Esophagus squamous epithelium (tissue), 4 donors: ENCODE data around the gene TTC17.

Experiments used
- CTCF ChIP-seq, 6 experiments: fragments of 450-650 bp in 4 of 6; fragments of 200-600 bp in 2 of 6; sonication (generic) in 2 of 6; IDR thresholded peaks; one replicate each; pipeline ENCODE4 v1.5.1; 2016 to 2019; ENCODE audit warnings: antibody characterized with exemption in 6 of 6, mild to moderate bottlenecking in 4 of 6, moderate library complexity in 4 of 6
- POLR2A ChIP-seq, 4 donors: fragments of 450-650 bp; IDR thresholded peaks; one replicate each; pipeline ENCODE4 v1.6.1; 2017; ENCODE audit warnings: antibody characterized with exemption in 4 of 4, mild to moderate bottlenecking in 4 of 4, moderate library complexity in 3 of 4

GRCh38 chr11:43493431-43493830, 134.7 kb downstream of the TTC17 start:
- TF ChIP-seq POLR2A (IDR thresholded peaks at IDR 0.05) (no peak), CTCF (IDR thresholded peaks at IDR 0.05) (no peak)
